CD4-positive, alpha-beta T cell treated with Interferon alpha-2 for 1 hour (primary cell): ENCODE measurements around the gene C9orf78.

ENCODE experiments used
- DNase-seq, 2 donors: peaks; one replicate each; pipeline ENCODE4 v3.0.0-alpha.2; 2020 to 2022

C9orf78 gene

DNA sequence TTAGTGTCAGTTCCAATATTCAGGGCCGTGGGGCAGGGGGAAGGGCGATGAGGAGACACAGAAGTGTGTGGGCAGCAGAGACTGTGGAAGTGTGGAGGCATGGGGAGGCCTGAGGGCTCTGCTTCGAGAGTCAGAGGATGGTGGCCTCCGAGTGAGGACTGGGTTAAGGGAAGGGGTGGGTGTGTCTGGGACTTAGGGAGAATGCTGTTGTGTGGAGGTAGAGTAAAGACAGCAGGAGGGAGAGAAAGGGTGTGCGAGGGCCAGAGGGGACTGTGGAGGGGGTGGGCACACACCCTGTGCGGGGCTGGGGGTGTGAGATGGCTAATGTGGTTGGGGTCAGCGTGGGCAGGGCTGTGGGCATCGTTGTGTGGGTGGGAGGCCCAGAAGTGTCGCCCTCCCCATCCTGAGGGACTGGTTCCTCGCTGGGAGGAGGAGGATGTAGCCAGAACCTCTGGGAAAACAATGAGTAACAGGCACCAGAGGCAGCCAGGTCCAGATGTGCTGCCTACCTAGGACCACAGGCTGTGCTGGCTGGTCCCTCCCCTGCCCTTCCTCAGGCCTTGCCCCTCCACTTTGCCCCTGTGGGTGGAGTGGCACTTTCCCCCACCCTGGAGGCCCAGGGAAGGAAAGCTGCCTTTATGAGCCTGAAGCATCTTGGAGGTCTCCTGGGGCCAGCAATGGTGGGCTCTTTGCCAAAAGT is 4.4 kb upstream of the C9orf78 start:
- no peak for DNase-seq

DNA sequence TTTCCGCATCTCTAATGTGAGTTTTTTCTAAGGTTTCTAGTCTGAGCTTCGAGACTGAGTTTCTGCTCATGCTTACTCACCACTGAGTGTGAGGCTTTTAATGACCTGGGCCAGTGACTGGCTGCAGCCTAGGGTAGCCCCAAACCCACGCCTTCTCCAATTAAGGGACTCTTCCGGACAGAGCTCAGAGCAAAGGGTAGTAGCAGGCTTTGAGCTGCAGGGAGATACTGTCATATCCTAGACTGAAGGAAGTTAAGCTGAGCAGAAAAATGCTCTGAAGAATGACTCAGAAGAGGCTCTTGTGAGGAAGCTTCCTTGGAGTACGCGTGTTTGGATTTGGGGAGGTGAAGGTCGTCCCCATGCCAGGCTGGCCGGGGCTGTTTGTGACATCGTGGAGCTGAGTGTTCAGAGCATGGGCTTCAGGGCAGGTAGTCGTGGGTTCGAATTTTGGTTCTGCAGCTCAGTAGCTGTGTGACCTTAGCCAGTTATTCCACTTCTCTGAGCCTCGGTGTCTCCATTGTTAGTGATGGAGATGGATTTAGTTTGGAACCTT is 3.7 kb upstream of the C9orf78 start:
- no peak for DNase-seq

DNA sequence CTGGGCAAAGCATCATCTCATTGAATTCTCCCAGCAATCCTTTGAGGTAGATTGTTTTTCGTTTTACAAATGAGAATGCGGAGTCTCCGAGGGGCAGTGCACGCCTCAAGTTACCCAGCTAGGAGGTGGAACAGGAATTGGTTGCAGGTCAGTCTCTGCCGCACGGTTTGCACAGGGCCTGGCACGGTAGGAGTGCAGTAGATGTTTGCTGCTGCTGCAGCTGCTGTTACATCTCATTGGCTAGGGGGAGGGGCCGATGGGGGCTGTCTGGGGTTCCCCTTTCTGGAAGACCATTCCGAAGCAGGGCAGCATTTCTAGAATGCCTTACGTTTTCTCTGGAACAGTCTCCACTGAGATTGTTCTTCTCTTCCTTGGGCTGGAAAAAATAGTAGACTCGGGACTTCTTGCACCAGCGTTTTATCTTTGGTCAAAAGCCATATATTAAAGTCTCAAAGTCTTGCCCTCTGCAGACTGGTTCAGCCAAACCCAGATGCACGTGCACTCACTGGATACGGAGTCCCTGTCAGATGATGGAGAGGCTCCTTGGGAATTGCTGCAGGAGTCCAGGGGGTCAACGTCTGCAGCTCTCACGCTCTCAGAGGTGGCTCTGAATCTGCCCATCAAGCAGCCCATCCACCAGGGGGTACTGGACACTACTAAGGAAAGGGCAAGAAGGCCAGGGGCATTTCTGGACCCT is 1.4 kb upstream of the C9orf78 start:
- DNase-seq: peak; percentile 44 to 54

DNA sequence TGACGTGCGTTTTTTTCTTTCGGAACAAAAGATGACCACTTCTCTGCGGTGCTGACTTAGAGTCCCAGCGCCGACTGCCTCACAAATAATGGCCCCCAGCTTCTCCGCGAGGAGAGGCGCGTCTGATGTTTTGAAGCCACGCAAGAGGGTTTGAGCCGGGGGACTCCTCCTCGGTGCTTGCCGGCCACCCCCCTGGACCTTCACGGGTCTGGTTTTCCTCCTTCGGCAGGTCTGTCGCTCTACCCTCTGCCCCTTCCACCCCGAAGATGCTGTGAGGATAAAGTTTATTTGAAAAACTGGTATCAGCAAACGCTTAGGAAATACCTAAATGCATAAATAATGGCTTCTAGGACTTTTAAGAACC is 767 bp upstream of the C9orf78 start:
- DNase-seq: peak in 1 of 2 donors; percentile 32

- peak; percentile 23 to 51 for DNase-seq
Measured at GRCh38 chr9:129834489-129835127, 467 bp downstream of the C9orf78 start.

- no peak for DNase-seq
Measured at GRCh38 chr9:129832982-129833381, 2.1 kb downstream of the C9orf78 start.

- DNase-seq: no peak
Measured at GRCh38 chr9:129828969-129829368, 6.1 kb downstream of the C9orf78 start.

DNA sequence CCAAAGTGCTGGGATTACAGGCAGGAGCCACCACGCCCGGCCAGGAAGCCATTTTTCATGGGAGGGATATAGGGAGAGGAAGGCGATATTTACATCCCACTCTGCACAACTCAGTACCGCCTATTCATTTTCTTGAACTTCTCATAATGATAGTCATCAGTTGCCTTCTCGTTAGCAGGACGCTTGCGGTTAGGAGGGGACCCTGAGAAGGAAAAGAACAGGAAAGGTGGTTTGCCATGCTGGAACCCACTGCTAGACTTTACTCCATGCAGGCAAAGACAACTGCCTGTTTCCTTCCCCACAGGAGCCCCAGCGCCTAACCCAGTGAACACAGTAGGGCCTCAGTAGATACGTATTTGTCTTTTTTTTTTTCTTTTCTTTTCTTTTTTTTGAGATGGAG is 7.0 kb downstream of the C9orf78 start:
- DNase-seq: no peak

GRCh38 chr9:129826759-129827158 is 8.3 kb downstream of the C9orf78 start:
- no peak for DNase-seq

DNA sequence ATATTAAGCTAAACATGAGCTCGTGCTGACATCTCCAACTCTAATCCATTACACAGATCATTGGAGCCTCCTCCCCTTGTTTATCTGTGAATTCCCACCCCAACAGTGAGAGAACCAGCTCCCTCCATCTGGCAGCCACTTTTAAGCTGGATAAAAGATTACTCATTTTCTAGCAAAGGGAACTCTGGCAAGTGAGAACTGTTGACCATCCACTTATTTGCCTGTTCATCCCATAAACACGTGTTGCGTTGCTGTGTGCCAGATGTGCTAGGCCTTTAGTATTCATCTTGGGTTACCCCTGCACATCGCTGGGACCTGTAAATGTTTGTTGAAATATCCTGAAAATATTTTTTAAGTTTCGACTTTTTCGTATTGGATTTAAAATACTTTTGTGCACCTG is 8.7 kb downstream of the C9orf78 start:
- DNase-seq: no peak

- peak; percentile 91 to 93 for DNase-seq
Measured at GRCh38 chr9:129823935-129824601, 11.0 kb downstream of the C9orf78 start, which contains the start of gene TOR1A. TOR1A (minus strand) TSS chr9:129824136; CDS start chr9:129824085, 51 bp downstream.

- DNase-seq: no peak
Measured at GRCh38 chr9:129823542-129823934, 11.5 kb downstream of the C9orf78 start.

DNA sequence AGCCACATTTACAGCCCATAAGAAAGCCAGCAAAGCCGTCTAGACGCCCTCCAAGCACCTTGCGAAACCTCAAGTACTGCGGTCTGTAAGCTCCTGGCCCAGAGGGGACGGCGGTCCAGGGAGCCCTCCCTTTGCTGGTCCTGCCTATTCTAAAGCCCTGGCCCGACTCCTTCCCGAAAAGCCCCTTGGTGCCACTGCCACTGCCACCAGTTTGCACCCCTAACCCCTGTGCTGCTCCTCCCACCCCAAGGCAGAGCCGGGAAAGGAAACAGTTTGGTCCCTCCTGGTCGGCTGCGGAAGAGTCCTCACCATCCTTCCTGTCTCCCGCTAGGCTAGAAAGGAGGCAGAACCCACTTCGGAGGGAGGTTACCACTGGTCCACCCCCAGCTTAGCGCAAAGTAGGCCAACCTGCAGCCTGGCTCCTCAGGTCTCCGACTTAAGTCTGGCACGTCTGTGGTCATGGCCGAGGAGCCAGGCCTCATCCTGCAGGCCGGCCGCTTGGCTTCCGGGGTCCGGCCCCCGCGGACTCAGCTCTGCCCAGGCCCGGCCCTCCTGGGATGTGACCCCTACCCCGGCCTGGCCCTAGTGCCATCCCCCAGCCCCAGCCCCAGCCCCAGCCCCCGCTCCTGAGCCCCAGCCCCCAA is 12.1 kb downstream of the C9orf78 start:
- DNase-seq: peak in 1 of 2 donors; percentile 32

GRCh38 chr9:129816501-129817435 is 18.3 kb downstream of the C9orf78 start:
- peak in 1 of 2 donors; percentile 18 for DNase-seq

- DNase-seq: no peak
Measured at GRCh38 chr9:129815278-129815677, 19.8 kb downstream of the C9orf78 start.

DNA sequence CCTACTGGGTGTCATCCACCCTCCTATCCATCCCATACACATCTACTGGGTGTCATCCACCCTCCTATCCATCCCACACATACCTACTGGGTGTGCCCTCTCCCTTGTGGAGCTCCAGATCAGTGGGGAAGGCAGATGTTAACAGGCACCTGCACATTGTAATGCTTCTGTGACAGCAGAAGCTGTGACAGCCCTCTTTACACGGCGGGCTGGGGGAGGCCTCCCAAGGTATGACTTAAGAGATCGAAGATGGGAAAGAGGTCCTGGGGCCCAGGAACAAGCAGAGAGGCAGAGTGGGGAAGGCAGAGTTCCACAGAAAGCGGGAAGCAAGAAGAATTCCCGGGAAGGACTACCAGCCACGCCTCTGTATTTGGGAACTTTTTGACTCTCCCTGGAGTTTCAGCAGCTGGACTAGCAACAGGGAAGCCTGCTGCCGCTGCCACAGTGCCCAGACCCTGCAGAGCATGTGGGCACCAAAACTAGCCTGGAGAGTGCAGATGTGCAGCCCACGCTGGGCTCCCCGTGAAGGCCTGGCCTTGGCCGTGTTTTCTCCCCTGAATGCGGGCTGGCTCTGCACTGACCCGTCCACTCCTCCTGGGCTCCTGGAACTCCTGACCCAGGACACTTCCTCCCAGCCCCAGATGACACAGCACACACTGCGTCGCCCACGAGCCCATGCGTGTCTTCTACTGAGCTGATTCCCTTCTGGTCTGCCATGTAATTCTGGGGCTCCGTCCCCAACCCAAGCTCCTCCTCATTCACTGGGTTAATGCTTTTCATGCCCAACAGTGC is 20.4 kb downstream of the C9orf78 start:
- DNase-seq: no peak

- DNase-seq: no peak
Measured at GRCh38 chr9:129813661-129814060, 21.4 kb downstream of the C9orf78 start.

DNA sequence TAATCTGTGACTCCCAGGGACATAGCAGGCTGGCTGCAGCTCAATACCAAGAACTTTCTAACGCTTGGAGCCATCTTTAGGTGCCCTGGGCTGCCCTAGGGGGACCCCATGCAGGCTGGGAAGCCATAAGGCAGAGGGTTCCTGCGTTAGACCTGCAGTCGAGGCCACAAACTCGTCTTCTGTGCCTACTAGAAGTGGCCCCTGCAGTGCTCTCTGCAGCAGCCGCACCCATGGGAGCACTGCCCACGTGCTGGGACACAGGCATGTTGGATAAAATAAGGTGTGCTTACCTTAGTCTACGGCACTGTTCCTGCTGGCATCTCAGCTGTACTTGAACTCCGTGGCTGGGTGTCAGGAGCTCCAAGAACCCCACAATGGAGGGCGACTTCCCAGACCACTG is 22.7 kb downstream of the C9orf78 start:
- DNase-seq: no peak

DNA sequence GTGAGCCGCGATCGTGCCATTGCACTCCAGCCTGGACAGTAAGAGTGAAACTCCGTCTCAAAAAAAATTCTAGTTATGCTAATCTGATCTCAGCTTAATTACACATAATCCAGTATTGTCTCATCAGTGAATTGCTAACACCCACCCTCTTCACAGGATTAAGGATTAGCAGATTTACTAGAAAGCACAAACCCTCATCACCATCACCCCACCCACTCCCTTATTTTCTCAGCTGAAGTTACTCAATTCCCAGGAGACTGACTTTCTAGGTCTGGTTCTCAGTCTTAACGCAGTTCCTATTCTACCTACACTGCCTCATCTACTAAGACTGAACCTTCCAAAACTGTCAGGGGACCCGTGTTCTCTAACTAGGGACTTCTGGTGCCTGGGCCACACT is 23.1 kb downstream of the C9orf78 start:
- no peak for DNase-seq

DNA sequence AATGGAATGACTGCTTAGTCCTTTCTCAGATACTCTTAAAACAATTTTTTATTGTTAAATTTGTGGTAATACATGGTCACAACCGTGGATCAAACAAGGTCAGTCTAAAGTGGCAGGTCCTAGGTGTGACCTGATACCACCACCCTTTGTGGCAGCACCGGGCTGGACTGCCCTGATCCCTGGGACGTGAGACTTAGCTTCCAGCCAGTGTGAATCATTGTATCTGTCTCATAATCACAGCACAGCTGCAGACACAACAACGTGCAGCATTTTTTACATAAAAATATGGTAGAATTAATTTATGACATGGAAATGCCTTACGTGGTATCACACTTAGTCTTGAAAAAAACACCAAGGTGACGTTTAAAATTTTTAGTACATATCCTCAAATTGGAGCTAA is 24.3 kb downstream of the C9orf78 start:
- DNase-seq: no peak

DNA sequence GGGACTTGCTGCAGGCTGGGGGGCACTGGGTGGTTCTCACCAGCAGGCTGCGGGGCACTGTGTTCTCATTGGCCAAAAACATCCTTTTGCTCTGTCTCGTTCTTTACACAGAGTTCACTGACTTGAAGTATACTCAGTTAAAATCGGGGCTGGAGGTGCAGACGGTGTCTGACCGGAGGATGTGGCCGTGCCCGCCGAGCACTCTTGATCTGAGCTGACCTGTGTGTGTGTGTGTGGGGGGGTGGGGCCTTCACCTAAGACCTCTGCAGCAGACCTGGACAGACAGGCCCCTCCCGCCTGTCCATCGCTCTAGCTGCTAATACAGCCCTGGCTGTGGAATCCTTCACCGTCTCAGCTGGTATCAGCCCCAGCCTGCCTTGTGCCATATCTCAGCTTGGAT is 25.0 kb downstream of the C9orf78 start:
- DNase-seq: no peak
